Panc1 (cell line): Measurements from ENCODE around the gene OVOL3.

Experiments
- POLR2AphosphoS5 ChIP-seq: IDR thresholded peaks from 2 replicates; pipeline ENCODE4 v1.6.1; 2012; ENCODE audit warnings: mild to moderate bottlenecking, low read depth, low read length, moderate library complexity
- SIN3A ChIP-seq: IDR thresholded peaks from 2 replicates; pipeline ENCODE4 v1.6.1; 2012; ENCODE audit warnings: low read depth, mild to moderate bottlenecking, low read length, moderate library complexity, borderline replicate concordance; ENCODE audit not compliant: insufficient read depth
- TCF7L2 ChIP-seq: IDR thresholded peaks from 2 replicates; pipeline ENCODE4 v1.6.1; 2011; ENCODE audit warnings: mild to moderate bottlenecking, low read depth, low read length, inconsistent platforms
- TF ChIP-seq, protein P1 (sequence below): fragments of 450-650 bp; IDR thresholded peaks from 2 replicates; pipeline ENCODE4 v1.5.1; 2017; ENCODE audit warnings: mild to moderate bottlenecking
- TF ChIP-seq, protein P2 (sequence below), 2 experiments: IDR thresholded peaks; 2 replicates each; pipeline ENCODE4 v1.6.1; 2011 to 2012; ENCODE audit warnings: low read depth in 2 of 2, control low read depth in 1 of 2, low read length in 1 of 2, mild to moderate bottlenecking in 1 of 2, moderate library complexity in 1 of 2; ENCODE audit not compliant: insufficient read depth in 1 of 2

DNA sequence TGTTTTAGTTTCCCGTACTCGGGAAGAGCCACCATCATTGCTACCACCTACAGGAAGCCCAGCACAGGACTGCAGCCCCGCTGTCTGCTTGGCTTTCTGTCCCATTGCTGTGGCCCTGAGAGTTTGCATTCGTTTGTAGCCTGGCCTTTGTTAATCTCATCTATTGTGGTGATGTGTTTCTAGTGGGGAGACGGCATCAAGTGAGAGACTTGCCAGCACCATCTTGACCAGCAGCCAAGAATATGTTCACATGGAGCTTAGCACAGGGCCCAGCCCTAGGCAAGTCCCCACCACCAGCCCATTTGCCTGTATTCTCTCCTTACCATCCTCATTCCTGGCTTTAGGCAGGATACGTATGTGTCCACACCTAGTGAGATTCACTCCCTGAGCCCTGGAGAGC lies 17.3 kb upstream of the OVOL3 start:
- TF ChIP-seq, protein P1, sequence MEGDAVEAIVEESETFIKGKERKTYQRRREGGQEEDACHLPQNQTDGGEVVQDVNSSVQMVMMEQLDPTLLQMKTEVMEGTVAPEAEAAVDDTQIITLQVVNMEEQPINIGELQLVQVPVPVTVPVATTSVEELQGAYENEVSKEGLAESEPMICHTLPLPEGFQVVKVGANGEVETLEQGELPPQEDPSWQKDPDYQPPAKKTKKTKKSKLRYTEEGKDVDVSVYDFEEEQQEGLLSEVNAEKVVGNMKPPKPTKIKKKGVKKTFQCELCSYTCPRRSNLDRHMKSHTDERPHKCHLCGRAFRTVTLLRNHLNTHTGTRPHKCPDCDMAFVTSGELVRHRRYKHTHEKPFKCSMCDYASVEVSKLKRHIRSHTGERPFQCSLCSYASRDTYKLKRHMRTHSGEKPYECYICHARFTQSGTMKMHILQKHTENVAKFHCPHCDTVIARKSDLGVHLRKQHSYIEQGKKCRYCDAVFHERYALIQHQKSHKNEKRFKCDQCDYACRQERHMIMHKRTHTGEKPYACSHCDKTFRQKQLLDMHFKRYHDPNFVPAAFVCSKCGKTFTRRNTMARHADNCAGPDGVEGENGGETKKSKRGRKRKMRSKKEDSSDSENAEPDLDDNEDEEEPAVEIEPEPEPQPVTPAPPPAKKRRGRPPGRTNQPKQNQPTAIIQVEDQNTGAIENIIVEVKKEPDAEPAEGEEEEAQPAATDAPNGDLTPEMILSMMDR, result no peak
- TF ChIP-seq POLR2AphosphoS5, result no peak
- TF ChIP-seq, protein P2, sequence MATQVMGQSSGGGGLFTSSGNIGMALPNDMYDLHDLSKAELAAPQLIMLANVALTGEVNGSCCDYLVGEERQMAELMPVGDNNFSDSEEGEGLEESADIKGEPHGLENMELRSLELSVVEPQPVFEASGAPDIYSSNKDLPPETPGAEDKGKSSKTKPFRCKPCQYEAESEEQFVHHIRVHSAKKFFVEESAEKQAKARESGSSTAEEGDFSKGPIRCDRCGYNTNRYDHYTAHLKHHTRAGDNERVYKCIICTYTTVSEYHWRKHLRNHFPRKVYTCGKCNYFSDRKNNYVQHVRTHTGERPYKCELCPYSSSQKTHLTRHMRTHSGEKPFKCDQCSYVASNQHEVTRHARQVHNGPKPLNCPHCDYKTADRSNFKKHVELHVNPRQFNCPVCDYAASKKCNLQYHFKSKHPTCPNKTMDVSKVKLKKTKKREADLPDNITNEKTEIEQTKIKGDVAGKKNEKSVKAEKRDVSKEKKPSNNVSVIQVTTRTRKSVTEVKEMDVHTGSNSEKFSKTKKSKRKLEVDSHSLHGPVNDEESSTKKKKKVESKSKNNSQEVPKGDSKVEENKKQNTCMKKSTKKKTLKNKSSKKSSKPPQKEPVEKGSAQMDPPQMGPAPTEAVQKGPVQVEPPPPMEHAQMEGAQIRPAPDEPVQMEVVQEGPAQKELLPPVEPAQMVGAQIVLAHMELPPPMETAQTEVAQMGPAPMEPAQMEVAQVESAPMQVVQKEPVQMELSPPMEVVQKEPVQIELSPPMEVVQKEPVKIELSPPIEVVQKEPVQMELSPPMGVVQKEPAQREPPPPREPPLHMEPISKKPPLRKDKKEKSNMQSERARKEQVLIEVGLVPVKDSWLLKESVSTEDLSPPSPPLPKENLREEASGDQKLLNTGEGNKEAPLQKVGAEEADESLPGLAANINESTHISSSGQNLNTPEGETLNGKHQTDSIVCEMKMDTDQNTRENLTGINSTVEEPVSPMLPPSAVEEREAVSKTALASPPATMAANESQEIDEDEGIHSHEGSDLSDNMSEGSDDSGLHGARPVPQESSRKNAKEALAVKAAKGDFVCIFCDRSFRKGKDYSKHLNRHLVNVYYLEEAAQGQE (IDR thresholded peaks at IDR 0.05; ENCODE audit: insufficient read depth in 1 of 2, low read depth in 2 of 2, low read length in 1 of 2), result no peak
- no peak for TF ChIP-seq TCF7L2
- no peak for TF ChIP-seq SIN3A
